ENCODE measurements around the gene ITIH4.
A peak's percentile ranks its signal among the peaks of the same experiment; 100 is the strongest.

Gene ITIH4

GRCh38 chr3:52831500-52832301 is 1.2 kb upstream of the ITIH4 start:
- peak; percentile 67 for DNase-seq (ENCODE audit: low read depth)

GRCh38 chr3:52829906-52830463 is 487 bp downstream of the ITIH4 start:
- DNase-seq (ENCODE audit: low read depth): no peak

GRCh38 chr3:52829482-52829881 is 990 bp downstream of the ITIH4 start:
- DNase-seq (ENCODE audit: low read depth): no peak

- DNase-seq (ENCODE audit: low read depth): no peak
Observed at GRCh38 chr3:52827866-52828376, 2.6 kb downstream of the ITIH4 start.

- DNase-seq (ENCODE audit: low read depth): no peak
Observed at GRCh38 chr3:52827441-52827840, 3.0 kb downstream of the ITIH4 start.

GRCh38 chr3:52824037-52824436 is 6.4 kb downstream of the ITIH4 start:
- DNase-seq (ENCODE audit: low read depth): no peak

GRCh38 chr3:52822363-52822762 is 8.1 kb downstream of the ITIH4 start:
- DNase-seq (ENCODE audit: low read depth): no peak

- no peak for DNase-seq (ENCODE audit: low read depth)
Observed at GRCh38 chr3:52820736-52821135, 9.7 kb downstream of the ITIH4 start.

- DNase-seq (ENCODE audit: low read depth): no peak
Observed at GRCh38 chr3:52819936-52820335, 10.5 kb downstream of the ITIH4 start.

- no peak for DNase-seq (ENCODE audit: low read depth)
Observed at GRCh38 chr3:52817860-52818259, 12.6 kb downstream of the ITIH4 start.

GRCh38 chr3:52817221-52817620 is 13.3 kb downstream of the ITIH4 start:
- DNase-seq (ENCODE audit: low read depth): no peak

GRCh38 chr3:52816654-52817053 is 13.8 kb downstream of the ITIH4 start:
- DNase-seq (ENCODE audit: low read depth): no peak

- DNase-seq (ENCODE audit: low read depth): no peak
Observed at GRCh38 chr3:52816199-52816598, 14.3 kb downstream of the ITIH4 start.

- DNase-seq (ENCODE audit: low read depth): no peak
Observed at GRCh38 chr3:52813810-52814209, 16.7 kb downstream of the ITIH4 start.

GRCh38 chr3:52811452-52812011 is 18.9 kb downstream of the ITIH4 start:
- no peak for DNase-seq (ENCODE audit: low read depth)

GRCh38 chr3:52810923-52811322 is 19.5 kb downstream of the ITIH4 start:
- DNase-seq (ENCODE audit: low read depth): no peak

GRCh38 chr3:52809662-52810377 is 20.7 kb downstream of the ITIH4 start:
- DNase-seq (ENCODE audit: low read depth): no peak

- DNase-seq (ENCODE audit: low read depth): no peak
Observed at GRCh38 chr3:52809149-52809548, 21.3 kb downstream of the ITIH4 start.

GRCh38 chr3:52805270-52806039 is 25.0 kb downstream of the ITIH4 start:
- DNase-seq (ENCODE audit: low read depth): no peak

GRCh38 chr3:52801839-52802238 is 28.6 kb downstream of the ITIH4 start:
- DNase-seq (ENCODE audit: low read depth): no peak

GRCh38 chr3:52800079-52800478 is 30.4 kb downstream of the ITIH4 start:
- no peak for DNase-seq (ENCODE audit: low read depth)

GRCh38 chr3:52798978-52799476 is 31.4 kb downstream of the ITIH4 start:
- no peak for DNase-seq (ENCODE audit: low read depth)

Data from GM04504 (cell line).